A549 (cell line): ENCODE measurements around the gene KCNK15.

Experiments
- CBX8 ChIP-seq: fragments of 200-600 bp; sonication (generic); IDR thresholded peaks from 2 replicates; pipeline ENCODE4 v1.6.1; 2016
- EP300 ChIP-seq, 2 experiments: fragments of >200 bp; sonication (Bioruptor Twin); formaldehyde crosslinking; IDR thresholded peaks; 2 replicates in 1 of 2; 3 replicates in 1 of 2; pipeline ENCODE4 v1.6.1; 2016 to 2017
- ESRRA ChIP-seq: fragments of 150-350 bp; IDR thresholded peaks from 2 replicates; pipeline ENCODE4 v1.6.1; 2014; ENCODE audit warnings: mild to moderate bottlenecking, low read length, borderline replicate concordance
- JUN ChIP-seq, 2 experiments: fragments of >200 bp; sonication (Bioruptor Twin); formaldehyde crosslinking; IDR thresholded peaks; 2 replicates in 1 of 2; 3 replicates in 1 of 2; pipeline ENCODE4 v1.6.1; 2016 to 2017
- KDM1A ChIP-seq: fragments of 200-600 bp; sonication (generic); IDR thresholded peaks from 2 replicates; pipeline ENCODE4 v1.6.1; 2016; ENCODE audit warnings: low read depth, mild to moderate bottlenecking
- NPAS2 ChIP-seq: fragments of 250-450 bp; sonication (Bioruptor Pico); IDR thresholded peaks from 2 replicates; pipeline ENCODE4 v1.8.0; 2022; ENCODE audit warnings: mild to moderate bottlenecking, moderate library complexity, borderline replicate concordance
- RAD21 ChIP-seq, 2 experiments: fragments of >200 bp in 1 of 2; sonication (Bioruptor Twin) in 1 of 2; formaldehyde crosslinking in 1 of 2; IDR thresholded peaks in 1 of 2; conservative IDR thresholded peaks in 1 of 2; 2 replicates in 1 of 2; 3 replicates in 1 of 2; pipeline ENCODE4 v1.6.1; 2012 to 2018; ENCODE audit warnings: inconsistent platforms in 1 of 2
- TF ChIP-seq, protein P1 (sequence below): fragments of 250-450 bp; sonication (Bioruptor Pico); IDR thresholded peaks from 2 replicates; pipeline ENCODE4 v1.5.0; 2021; ENCODE audit warnings: mild to moderate bottlenecking, moderate library complexity, borderline replicate concordance
- TF ChIP-seq, protein P2 (sequence below): fragments of 200-600 bp; sonication (generic); IDR thresholded peaks from 2 replicates; pipeline ENCODE4 v1.6.1; 2016; ENCODE audit warnings: antibody characterized with exemption, mild to moderate bottlenecking, moderate library complexity
- TF ChIP-seq, protein P3 (sequence below): fragments of >200 bp; sonication (Bioruptor Twin); formaldehyde crosslinking; IDR thresholded peaks from 3 replicates; pipeline ENCODE4 v1.5.1; 2016

DNA sequence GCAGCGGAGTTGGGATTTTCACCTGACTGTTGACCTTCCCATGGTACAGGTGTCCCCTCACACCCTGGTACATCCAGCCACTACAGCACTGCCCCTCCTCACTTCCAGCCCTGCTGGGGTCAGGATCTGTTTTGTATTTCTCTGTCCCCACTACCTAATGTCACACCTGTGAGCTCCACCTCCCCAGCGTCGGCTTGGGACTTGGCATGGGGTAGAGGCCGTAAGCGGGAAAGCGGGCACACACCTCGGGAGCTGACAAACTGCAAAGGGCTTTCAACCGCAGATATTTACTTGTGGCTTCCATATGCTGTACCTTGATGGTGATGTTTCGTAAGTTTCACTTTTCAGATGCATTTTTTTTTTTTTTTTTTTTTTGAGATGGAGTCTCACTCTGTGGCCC is 35.9 kb upstream of the KCNK15 start:
- TF ChIP-seq, protein P1, sequence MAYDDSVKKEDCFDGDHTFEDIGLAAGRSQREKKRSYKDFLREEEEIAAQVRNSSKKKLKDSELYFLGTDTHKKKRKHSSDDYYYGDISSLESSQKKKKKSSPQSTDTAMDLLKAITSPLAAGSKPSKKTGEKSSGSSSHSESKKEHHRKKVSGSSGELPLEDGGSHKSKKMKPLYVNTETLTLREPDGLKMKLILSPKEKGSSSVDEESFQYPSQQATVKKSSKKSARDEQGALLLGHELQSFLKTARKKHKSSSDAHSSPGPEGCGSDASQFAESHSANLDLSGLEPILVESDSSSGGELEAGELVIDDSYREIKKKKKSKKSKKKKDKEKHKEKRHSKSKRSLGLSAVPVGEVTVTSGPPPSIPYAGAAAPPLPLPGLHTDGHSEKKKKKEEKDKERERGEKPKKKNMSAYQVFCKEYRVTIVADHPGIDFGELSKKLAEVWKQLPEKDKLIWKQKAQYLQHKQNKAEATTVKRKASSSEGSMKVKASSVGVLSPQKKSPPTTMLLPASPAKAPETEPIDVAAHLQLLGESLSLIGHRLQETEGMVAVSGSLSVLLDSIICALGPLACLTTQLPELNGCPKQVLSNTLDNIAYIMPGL (CRISPR knock-in tag): no peak
- TF ChIP-seq RAD21 (conservative IDR thresholded peaks at IDR 0.05 in 1 of 2, IDR thresholded peaks at IDR 0.05 in 1 of 2): no peak
- TF ChIP-seq, protein P2, sequence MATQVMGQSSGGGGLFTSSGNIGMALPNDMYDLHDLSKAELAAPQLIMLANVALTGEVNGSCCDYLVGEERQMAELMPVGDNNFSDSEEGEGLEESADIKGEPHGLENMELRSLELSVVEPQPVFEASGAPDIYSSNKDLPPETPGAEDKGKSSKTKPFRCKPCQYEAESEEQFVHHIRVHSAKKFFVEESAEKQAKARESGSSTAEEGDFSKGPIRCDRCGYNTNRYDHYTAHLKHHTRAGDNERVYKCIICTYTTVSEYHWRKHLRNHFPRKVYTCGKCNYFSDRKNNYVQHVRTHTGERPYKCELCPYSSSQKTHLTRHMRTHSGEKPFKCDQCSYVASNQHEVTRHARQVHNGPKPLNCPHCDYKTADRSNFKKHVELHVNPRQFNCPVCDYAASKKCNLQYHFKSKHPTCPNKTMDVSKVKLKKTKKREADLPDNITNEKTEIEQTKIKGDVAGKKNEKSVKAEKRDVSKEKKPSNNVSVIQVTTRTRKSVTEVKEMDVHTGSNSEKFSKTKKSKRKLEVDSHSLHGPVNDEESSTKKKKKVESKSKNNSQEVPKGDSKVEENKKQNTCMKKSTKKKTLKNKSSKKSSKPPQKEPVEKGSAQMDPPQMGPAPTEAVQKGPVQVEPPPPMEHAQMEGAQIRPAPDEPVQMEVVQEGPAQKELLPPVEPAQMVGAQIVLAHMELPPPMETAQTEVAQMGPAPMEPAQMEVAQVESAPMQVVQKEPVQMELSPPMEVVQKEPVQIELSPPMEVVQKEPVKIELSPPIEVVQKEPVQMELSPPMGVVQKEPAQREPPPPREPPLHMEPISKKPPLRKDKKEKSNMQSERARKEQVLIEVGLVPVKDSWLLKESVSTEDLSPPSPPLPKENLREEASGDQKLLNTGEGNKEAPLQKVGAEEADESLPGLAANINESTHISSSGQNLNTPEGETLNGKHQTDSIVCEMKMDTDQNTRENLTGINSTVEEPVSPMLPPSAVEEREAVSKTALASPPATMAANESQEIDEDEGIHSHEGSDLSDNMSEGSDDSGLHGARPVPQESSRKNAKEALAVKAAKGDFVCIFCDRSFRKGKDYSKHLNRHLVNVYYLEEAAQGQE: no peak
- TF ChIP-seq EP300 (IDR thresholded peaks at IDR 0.05): no peak
- no peak for TF ChIP-seq CBX8
- no peak for TF ChIP-seq JUN (IDR thresholded peaks at IDR 0.05)
- no peak for TF ChIP-seq NPAS2 (CRISPR knock-in tag)
- TF ChIP-seq, protein P3, sequence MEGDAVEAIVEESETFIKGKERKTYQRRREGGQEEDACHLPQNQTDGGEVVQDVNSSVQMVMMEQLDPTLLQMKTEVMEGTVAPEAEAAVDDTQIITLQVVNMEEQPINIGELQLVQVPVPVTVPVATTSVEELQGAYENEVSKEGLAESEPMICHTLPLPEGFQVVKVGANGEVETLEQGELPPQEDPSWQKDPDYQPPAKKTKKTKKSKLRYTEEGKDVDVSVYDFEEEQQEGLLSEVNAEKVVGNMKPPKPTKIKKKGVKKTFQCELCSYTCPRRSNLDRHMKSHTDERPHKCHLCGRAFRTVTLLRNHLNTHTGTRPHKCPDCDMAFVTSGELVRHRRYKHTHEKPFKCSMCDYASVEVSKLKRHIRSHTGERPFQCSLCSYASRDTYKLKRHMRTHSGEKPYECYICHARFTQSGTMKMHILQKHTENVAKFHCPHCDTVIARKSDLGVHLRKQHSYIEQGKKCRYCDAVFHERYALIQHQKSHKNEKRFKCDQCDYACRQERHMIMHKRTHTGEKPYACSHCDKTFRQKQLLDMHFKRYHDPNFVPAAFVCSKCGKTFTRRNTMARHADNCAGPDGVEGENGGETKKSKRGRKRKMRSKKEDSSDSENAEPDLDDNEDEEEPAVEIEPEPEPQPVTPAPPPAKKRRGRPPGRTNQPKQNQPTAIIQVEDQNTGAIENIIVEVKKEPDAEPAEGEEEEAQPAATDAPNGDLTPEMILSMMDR: no peak
- no peak for TF ChIP-seq KDM1A
- no peak for TF ChIP-seq ESRRA
